ENCODE measurements around the gene CXCR1. TPM values are rescaled to one million over a fixed set of nuclear protein-coding genes. Genes with fewer than 3 reads are reported as not detected.
"Not testable (repeated sequence)": the region's sequence is repeated elsewhere in the genome, so short reads cannot be mapped to it uniquely, and the experiment has no call there.

Gene CXCR1
- total RNA-seq, 1 donor from 2014 or later = not detected

DNA sequence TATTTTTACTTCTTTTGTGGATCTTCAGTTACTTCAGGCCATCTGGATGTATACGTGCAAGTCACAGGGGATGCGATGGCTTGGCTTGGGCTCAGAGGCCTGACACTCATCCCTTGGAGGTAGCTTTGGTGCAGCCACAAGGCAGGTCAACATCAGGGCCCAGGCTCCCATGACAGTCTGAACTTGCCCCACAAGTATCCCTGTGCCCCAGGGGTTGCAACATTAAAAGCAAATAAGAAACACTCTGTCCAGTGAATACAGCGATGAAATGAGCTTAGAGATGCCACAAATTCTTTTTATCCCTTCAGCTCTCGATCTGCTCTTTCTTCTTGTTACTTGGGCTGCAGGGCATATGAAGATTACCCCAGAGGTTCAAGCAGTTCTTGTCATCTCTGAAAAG lies 13.0 kb upstream of the CXCR1 start:
- no peak overlapping the region for H3K27ac Mint-ChIP-seq (ENCODE audit: unreplicated experiment)
- peaks cover 5% of the 10 kb centered on the region for H3K36me3 Mint-ChIP-seq (ENCODE audit: unreplicated experiment)
- DNase-seq = no peak
- H3K9me3 Mint-ChIP-seq (ENCODE audit: unreplicated experiment) = peaks cover 4% of the 10 kb centered on the region
- H3K27me3 Mint-ChIP-seq (ENCODE audit: unreplicated experiment) = peaks cover 2% of the 10 kb centered on the region
- no peaks in the 10 kb centered on the region for H3K4me1 Mint-ChIP-seq (ENCODE audit: low read depth, unreplicated experiment)
- no peak overlapping the region for H3K4me3 Mint-ChIP-seq (ENCODE audit: unreplicated experiment)
- TF ChIP-seq, protein P1, sequence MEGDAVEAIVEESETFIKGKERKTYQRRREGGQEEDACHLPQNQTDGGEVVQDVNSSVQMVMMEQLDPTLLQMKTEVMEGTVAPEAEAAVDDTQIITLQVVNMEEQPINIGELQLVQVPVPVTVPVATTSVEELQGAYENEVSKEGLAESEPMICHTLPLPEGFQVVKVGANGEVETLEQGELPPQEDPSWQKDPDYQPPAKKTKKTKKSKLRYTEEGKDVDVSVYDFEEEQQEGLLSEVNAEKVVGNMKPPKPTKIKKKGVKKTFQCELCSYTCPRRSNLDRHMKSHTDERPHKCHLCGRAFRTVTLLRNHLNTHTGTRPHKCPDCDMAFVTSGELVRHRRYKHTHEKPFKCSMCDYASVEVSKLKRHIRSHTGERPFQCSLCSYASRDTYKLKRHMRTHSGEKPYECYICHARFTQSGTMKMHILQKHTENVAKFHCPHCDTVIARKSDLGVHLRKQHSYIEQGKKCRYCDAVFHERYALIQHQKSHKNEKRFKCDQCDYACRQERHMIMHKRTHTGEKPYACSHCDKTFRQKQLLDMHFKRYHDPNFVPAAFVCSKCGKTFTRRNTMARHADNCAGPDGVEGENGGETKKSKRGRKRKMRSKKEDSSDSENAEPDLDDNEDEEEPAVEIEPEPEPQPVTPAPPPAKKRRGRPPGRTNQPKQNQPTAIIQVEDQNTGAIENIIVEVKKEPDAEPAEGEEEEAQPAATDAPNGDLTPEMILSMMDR (IDR thresholded peaks at IDR 0.05; ENCODE audit: partially characterized antibody, unreplicated experiment) = no peak

DNA sequence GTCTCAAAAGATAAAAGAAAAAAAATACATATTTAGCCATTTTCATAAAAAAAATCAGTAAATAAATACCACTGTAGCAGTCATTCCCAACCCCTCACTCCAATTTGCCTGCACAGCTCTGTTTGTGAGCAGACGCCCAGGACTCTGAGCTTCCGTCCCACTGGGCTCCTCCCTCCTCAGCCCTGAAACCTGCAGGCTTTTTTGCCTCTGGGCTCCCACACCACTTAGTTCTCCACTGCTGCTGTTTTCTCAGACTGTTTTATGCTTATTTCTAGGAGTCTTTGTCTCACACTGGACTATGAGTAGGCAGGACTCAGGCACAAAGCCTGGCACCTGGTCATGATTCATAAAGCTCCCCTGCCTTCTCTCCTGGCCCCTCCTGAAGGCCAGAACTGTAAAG lies 6.1 kb upstream of the CXCR1 start:
- Mint-ChIP-seq H3K9me3 (ENCODE audit: unreplicated experiment) (no peaks in the 10 kb centered on the region), H3K27ac (ENCODE audit: unreplicated experiment) (no peak overlapping the region), H3K4me1 (ENCODE audit: low read depth, unreplicated experiment) (no peaks in the 10 kb centered on the region), H3K4me3 (ENCODE audit: unreplicated experiment) (no peak overlapping the region), H3K36me3 (ENCODE audit: unreplicated experiment) (no peaks in the 10 kb centered on the region), H3K27me3 (ENCODE audit: unreplicated experiment) (peaks cover 5% of the 10 kb centered on the region)
- TF ChIP-seq, protein P1 (IDR thresholded peaks at IDR 0.05; ENCODE audit: partially characterized antibody, unreplicated experiment) = no peak
- DNase-seq = no peak

DNA sequence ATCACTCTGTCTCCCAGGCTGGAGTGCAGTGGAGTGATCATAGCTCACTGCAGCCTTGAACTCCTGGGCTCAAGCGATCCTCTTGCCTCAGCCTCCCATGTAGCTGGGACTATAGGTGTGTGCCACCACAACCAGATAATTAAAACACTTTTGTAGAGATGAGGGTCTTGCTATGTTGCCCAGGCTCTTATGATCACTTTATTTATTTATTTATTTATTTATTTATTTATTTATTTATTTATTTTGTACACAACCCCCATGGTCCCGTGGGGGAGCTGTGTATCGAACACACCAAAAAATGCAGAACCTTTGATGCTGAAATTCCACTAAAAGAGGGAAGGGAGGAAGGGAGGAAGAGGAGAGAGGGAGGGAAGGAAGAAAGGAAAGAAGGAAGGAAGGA lies 5.0 kb upstream of the CXCR1 start:
- not testable (repeated sequence) for DNase-seq; H3K27me3 Mint-ChIP-seq (ENCODE audit: unreplicated experiment); H3K9me3 Mint-ChIP-seq (ENCODE audit: unreplicated experiment); H3K27ac Mint-ChIP-seq (ENCODE audit: unreplicated experiment); H3K36me3 Mint-ChIP-seq (ENCODE audit: unreplicated experiment); H3K4me3 Mint-ChIP-seq (ENCODE audit: unreplicated experiment); H3K4me1 Mint-ChIP-seq (ENCODE audit: low read depth, unreplicated experiment)

DNA sequence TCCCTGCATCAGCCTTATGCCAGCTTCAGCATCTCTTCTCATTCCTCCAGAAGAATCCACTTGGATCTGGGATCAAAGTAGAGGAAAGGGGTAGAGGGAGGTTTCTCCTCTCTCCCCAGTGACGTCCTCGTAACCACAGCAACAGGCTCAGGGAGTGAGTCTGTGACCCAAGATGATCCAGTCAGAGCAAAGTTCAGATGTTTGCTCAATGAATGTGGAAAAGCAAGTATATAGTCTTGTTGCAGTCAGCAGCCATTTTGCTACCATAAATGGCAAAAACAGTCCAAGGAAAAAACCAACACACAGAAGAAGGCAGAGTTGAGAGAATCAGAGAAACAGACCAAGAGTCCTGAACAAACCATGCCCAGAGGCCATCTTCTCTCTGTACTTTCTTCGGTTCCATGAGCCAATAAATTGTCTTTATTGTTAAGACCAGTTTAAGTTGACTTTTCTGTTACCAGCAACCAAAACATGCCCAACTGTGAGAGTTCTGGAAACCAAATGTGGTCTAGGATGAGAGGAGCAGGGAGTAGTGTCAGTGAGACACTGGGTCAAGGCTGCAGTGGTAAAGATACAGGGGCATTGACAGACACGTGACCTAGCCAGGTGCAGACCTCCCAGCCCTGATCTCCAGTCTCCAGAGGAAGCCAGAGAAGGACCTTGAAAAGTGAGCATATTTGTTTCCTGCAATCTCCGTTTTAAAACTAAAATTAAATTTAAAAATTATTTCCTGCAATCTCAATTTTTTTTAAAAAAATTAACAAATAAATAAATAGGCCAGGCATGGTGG lies 3.2 kb upstream of the CXCR1 start:
- TF ChIP-seq, protein P1 (IDR thresholded peaks at IDR 0.05; ENCODE audit: partially characterized antibody, unreplicated experiment) = no peak
- Mint-ChIP-seq H3K4me1 (ENCODE audit: low read depth, unreplicated experiment) (no peaks in the 10 kb centered on the region), H3K9me3 (ENCODE audit: unreplicated experiment) (no peaks in the 10 kb centered on the region), H3K27me3 (ENCODE audit: unreplicated experiment) (peaks cover 5% of the 10 kb centered on the region), H3K36me3 (ENCODE audit: unreplicated experiment) (peaks cover 3% of the 10 kb centered on the region), H3K27ac (ENCODE audit: unreplicated experiment) (no peak overlapping the region), H3K4me3 (ENCODE audit: unreplicated experiment) (no peak overlapping the region)
- DNase-seq = no peak

GRCh38 chr2:218168635-218169462 lies 2.1 kb upstream of the CXCR1 start:
- peak; percentile 59 for DNase-seq
- no peak overlapping the region for H3K4me3 Mint-ChIP-seq (ENCODE audit: unreplicated experiment)
- H3K36me3 Mint-ChIP-seq (ENCODE audit: unreplicated experiment) = peaks cover 3% of the 10 kb centered on the region
- no peaks in the 10 kb centered on the region for H3K4me1 Mint-ChIP-seq (ENCODE audit: low read depth, unreplicated experiment)
- TF ChIP-seq, protein P1 (IDR thresholded peaks at IDR 0.05; ENCODE audit: partially characterized antibody, unreplicated experiment) = peak; percentile 67
- peaks cover 8% of the 10 kb centered on the region for H3K27me3 Mint-ChIP-seq (ENCODE audit: unreplicated experiment)
- H3K9me3 Mint-ChIP-seq (ENCODE audit: unreplicated experiment) = no peaks in the 10 kb centered on the region
- no peak overlapping the region for H3K27ac Mint-ChIP-seq (ENCODE audit: unreplicated experiment)

All from glutamatergic neuron (in vitro differentiated cells).